Stimulated activated CD8-positive, alpha-beta memory T cell treated with anti-CD3 and anti-CD28 coated beads, Interleukin-15, amount 100 ng/mL, for 24 hours (primary cell): Measurements from ENCODE around the gene STARD4.

ENCODE experiments used
- DNase-seq: peaks from one replicate; pipeline ENCODE4 v3.0.0-alpha.2; 2020; ENCODE audit warnings: low read depth

The STARD4 gene

DNA sequence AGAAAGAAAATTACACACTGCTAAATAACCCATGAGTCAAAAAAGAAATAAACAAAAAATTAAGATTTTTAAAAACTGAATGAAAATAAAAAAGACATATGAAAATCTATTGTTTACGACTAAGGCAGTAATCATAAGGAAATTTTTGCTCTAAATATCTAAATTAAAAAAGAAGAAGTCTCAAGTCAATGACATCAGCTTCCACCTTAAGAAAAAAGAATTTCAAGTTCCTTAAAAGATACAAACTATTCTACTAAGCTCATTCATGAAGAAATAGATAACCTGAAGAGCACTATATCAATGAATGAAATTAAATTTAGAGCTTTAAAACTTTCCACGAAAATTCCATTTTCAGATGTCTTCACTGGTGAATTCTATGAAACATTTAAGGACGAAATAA, 15.7 kb upstream of the STARD4 start:
- no peak for DNase-seq

DNA sequence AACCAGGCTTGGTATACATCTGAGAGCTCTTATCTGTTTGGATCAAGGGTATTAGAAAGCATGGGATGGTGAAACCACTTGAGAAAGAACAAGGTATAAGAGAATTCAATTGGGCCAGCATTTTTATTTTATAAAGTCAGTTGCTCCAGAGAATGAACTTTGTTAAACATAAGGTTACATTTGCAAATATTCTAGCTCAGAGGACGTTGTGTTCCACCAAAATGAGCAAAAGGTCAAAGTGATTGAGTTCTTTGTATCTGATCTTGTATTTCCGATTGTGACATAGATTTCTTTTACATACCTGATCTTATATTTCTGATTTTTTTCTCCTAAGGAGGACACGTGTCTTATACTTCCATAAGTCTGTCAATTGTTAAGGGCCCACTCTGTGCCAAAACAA, 8.6 kb upstream of the STARD4 start:
- DNase-seq, result no peak

DNA sequence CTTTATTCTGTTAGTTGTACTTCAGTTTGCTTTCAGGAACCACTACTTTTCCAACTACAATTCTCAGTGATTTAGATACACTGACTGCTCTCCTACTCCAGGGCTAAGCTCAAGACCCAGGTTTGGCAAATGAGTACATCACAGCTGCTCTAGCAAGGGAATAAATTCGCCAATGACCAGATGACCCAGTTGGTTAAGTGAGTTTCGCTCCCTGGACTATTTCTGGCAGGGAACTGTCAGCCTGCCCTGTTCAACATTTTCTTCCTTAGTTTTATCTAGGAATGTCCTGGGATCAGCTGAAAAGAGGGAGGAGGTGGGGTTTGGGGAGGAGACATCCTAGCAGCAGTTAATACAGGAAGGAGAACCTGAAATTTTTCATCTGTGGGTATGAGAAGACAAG, 6.4 kb upstream of the STARD4 start:
- DNase-seq, result no peak

DNA sequence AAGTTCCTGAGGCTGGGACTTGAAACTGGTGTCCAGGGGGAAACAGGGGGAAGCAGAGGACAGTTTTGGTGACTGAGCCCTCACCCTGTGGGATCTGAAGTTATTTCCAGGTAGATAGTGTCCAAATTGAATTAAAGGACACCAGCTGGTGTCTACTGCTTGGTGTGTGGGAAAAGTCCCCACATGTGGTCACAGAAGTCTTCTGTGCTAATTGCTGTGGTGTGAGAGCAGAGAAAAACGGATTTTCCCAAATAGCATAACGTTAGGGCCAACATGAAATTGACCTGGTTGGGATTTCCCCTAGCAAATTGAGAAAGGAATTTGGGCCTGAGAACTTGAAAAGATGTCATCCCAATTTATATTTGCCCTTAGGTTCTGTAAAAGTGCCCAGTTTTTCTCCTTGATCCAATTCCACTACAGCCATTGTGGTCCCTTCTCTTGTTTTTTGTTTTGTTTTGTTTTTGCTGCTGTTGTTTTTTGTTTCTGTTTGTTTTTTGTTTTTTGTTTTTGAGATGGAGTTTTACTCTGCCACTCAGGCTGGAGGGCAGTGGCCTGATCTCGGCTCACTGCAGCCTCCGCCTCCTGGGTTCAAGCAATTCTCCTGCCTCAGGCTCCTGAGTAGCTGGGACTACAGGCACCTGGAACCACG, 5.6 kb upstream of the STARD4 start:
- no peak for DNase-seq

DNA sequence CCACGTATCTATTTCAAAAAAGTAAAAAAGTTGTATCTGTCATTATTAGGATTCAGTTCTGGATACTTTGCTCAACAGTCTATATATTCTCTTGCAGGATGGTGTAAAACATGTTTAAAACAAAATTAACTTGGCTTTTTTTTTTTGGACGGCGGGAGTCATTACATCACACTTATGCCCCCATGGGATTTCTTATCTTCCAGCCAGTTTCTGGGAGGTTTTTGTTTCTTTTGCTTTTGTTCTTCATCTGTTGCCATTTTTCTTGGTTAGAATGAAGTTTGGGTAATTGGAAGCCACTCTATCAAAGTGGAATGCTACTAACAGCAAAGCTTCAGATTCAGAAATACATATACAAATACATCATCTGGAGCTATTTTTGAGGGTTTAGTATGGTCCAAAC, 1.8 kb upstream of the STARD4 start:
- no peak for DNase-seq

DNA sequence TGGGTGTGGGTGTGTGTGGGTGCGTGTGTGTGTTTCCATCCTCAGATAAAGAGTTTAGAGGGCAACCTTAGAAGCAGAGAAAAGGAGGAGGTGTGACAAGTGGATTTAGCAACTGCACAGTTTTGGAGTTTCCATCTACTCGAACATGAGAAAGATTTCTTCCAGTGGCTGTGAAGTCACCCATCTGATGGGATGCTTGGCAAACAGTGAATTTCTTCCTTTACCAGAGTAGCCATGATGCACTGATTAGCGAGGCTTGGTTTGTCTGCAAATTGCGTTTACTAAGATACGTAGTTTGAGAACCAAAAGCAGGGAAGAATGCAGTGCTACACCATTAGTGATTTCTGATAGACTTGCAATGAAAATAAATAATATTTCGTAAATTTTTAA, 791 bp upstream of the STARD4 start:
- no peak for DNase-seq

DNA sequence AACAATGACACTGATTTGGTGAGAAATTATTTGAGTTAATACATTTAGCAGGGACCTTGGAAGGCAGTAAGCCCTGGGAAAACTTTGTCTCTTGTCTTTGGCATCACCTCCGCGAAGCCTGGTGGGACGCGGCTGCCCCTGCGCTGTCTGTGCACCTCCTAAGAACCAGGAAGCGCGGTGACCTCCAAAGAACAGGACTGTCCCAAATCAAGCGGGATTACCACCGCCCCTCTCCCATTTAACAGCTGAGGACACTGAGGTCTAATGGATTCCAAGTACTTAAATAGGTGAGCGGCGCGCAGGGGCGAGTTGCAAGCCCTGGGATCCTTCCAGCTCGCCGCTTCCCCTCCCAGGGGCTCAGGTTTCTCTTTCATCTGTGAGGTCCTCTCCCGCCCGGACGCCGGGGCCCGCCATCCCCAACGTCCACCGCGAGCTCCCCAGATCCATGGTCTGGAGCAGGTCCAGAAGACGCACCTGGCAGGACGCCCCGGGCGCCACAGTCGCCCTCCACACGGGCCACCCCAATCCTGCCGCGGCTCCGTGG, 432 bp downstream of the STARD4 start:
- no peak for DNase-seq

DNA sequence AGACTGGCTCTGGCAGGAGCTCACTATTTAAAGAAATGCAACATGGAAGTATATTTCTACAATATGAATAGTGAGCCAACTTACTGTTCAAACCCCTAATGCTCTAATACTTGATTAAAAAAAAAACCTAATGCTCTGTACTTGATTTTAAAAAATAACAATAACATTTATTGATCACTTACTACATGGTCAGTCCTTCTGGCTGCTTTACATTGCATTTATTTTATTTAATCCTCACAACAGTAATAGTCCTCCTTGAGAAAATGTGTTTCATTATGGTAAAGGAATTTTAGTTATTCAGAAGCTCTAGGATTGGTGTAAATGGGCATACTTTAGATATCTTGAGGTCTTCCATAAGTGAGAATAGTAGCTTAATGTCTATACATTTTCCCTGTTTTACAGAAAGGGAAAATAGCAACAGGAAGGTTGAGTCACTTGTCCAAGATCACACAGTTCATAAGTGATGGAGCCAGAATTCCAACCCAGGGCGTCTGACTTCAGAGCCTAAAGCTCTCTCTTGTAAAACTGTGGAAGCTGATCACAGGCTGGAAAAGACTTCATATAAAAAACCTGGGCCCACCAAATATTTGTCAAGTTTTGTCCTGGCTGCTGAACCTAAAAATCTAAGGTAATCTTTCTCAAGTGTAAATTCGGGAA, 1.0 kb downstream of the STARD4 start:
- DNase-seq, result no peak

DNA sequence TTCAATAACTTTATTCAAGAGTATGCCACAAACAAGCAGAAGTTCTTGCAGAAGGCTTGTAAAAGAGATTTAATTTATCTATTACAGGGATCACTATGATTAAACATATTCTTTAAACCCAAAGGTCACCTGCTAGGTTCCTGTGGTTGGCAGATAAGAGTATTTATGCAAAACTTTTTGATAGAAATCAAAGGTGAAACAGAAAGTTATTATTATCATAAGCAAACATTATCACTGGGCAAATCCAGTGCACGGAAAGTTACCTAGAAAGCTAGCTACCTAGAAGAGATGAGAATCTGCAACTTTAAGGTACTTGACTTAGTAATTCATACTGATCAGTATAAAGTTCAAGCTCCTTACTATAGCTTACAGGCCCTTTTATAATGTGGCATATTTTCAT, 3.2 kb downstream of the STARD4 start:
- DNase-seq, result no peak

DNA sequence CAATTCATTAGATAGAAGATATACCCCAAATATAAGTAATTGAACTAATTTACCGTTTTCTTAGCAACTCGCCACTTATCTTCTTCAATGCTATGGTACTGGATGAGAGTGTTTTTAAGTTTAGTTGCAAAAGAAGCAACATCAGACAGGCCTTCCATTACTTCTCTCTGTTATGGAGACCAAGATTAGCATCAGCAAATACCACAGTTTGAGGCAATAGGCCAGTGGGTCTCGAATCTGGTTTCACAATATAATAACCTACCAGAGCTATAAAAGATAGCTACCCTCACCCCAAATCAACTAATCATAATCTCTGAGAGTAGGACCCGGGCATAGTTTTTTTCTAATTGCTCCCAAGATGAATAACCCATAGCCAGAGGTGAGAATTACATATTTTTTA, 5.1 kb downstream of the STARD4 start:
- no peak for DNase-seq

DNA sequence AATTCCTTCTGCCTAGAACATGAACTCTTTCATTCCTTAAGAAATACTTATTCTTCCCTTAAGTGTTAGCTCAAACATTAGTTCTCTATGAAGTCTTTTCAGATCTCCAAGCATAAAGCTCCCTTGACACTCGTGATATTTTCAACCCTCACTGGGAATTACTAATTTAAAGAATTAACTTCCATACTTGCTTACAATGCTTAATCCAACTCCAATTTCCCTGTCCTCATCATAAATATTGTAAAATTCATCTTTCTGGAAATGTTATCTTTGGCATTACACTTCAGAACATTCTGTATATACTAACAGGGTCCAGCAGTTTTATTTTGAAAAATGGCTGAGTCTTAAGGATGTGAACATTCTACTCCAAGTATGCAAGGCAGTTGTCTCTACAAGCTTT, 7.2 kb downstream of the STARD4 start:
- no peak for DNase-seq

DNA sequence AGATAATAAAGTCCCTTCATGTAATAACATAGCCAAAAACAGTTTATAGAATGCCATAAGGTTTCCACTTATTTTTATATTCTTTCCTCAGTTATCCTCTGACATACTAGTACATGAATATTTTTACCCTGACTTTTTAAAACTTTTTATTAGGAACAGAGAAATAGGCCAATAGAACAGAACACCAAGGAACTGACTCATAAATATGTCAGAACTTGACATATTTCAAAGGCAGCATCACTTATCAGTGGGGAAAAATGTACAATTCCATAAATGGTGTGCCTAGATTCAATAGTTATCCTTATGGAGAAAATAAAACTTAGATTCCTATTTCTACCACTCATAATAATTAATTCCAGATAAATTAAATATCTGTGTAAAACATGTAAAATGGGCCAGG, 9.4 kb downstream of the STARD4 start:
- DNase-seq, result no peak

DNA sequence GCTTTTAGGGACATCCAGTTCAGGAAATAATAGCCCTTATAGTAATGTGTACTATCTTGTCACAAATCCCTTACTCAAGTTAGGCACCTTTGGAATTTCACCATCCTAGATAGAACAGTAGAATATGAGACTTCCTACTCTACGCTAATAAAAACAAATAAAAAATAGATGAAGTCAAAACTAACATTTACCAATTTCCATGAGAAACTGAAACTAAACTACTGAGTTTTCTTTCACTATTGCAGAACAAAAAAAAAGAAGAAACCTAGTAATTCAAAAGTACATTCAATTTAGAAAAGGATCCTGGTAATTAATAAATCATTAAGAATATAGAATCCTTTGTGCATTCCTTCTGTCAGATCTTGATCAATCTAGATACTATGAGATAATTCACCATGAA, 14.0 kb downstream of the STARD4 start:
- no peak for DNase-seq

DNA sequence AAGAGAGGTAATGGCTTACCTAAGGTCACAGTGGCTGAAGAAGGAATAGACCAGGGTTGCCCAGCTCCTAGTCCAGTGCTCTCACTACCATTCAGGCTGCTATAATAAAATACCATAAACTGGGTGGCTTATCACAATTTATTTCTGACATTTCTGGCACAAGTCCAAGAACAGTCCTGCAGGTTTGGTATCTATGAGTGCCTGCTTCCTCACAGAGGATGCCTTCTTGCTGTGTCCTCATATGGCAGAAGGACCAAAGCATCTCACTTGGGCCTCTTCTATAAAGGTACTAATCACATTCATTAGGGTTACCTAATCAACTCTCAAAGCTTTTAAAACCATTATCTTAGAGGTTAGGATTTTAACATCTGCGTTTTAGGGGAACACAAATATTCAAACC, 17.2 kb downstream of the STARD4 start:
- DNase-seq, result no peak

DNA sequence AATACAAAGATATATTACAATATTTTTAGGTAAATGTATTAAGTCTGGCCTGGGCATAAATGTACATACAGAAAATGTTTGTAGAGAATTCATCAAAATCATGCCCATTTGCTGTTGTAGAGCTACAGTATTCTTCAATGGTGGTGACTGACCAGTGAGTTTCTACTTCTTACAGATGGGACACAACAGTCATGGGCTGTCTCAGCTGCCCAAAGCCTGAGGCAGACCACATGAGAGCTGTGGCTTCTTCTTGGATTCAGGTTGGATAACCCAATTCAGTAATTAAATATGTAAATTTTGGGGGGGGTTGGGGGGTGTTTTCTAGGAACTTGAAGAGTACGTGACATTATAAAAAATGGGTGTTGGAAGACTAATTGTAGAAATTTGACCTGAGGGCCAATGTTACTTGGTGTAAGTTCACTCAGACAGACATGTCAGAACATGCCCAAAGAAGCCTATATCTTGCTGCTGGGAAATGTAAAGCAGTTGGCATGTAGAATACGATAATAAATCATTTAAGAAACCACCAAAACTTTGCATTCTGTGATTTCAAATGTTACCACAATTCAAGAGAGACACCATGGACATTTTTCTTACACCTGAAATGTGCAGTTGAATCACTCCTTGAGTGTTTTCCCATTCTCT, 17.9 kb downstream of the STARD4 start:
- DNase-seq, result no peak

DNA sequence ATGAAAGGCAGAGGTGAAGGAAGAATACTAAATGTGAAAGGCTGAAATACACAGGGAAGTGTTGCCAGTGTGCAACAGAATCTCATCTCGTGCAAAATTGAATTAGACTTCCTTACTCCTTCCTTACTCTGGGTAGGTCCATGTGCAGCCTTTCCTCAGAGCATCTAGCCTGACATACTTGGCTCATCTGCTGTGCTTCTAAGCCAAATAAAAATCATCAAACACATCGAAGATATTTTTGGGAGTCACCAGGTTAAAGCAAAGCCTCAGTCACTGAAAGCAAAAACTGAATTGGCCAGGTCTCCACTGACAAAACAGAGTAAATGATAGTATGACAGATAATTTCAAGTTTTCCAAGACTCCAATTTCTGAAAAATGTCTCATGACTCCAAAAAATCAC, 19.3 kb downstream of the STARD4 start:
- no peak for DNase-seq

DNA sequence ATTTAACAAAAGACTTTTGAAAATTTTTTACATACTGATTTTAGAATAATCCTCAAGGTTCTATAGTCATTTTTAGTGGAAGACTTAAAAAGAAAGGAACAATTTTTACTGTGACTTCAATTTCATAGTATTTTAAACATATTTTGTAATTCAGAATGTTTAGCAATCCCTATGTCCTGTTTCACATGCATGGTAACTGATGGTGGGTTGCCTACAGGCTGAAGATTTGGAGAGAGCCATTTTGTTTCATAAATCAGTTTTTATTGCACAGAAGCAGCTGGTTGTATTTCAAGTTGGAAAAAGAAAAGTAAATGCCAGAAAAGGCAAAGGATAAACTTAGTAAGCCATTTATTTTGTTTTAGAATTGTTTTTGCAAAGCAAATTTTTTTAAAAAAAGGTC, 24.0 kb downstream of the STARD4 start:
- no peak for DNase-seq

DNA sequence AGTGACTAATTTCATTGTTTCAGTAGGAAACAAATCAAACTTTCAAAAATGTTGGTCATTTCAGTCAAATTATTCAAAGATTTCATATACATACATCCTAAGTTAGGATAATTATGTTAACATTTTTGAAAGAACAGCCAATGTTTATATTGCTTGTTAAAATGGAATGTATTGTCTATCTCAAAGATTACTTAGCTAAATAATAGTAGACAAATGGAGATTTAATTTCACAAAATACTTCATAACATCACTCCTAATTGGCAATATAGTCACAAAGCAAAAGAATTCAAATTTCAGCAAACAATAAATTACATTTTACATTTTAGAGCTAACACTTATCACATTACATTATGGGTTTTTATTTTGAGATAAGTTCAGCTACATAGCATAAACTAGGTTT, 25.4 kb downstream of the STARD4 start:
- no peak for DNase-seq

DNA sequence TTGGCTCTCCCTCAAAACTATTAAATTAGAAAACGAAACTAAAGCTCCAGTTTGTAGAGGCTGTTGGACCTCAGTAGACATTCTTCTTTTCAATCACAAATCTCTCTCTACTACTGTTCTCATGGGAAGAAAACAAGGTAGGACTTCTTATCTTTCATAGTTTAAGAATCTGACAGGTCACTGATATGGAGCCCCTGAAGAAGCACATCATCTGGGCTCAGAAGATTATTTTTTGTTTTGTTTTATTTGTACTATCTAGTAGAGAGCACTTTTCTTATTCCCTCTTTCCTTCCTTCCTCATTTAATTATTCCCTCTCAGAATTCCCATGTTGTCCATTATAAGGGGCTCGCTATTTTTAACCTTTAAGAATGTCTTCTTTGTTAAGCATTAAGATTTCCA, 26.3 kb downstream of the STARD4 start:
- DNase-seq, result no peak

DNA sequence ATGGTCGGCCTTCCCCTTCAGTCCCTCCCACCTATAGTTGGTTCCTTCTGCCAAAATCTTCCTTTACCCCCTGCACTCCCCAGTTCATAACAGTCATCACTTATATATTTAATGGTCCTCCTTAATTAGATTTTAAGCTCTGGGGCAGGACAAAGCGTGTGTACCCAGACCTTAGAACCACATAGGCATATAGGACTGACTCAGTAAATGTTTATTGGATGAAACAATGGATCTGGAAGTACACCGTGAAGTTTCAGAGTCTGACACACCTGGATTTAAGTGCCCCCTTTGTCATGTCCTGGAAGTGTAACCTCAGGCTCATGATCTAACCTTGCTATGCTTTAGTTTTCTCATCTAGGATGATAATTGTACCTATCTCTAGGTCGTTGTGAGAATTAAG, 32.0 kb downstream of the STARD4 start:
- DNase-seq, result no peak

DNA sequence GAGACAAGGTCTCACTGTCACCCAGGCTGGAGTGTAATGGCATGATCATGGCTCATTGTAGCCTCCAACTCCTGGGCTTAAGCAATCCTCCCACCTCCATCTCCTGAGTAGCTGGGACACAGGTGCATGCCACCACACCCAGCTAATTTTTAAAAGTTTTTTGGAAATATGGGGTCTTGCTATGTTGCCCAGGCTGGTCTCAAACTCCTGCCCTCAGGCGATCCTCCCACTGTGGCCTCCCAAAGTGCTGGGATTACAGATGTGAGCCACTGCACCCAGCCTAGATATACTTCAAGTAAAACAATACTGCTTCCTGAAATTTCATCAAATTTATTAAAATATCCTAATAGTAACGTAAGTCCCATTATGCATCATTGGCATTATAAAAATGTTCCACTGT, 33.4 kb downstream of the STARD4 start:
- DNase-seq, result no peak

DNA sequence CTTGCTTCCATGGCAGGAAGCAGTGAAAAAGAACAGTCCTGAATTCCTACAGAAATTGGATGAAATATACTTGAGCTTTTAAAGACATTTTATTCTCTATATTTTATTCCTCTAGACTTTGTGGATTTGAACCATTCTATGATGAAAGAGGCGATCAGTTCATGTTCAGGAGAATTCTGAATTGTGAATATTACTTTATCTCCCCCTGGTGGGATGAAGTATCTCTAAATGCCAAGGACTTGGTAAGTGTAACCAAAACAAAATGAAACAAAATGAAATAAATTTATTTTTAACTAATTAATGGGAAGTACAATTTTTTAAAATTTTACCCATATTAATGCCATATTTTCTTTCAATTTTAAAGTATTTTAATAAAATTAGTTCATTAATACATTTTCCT, 34.1 kb downstream of the STARD4 start:
- no peak for DNase-seq

DNA sequence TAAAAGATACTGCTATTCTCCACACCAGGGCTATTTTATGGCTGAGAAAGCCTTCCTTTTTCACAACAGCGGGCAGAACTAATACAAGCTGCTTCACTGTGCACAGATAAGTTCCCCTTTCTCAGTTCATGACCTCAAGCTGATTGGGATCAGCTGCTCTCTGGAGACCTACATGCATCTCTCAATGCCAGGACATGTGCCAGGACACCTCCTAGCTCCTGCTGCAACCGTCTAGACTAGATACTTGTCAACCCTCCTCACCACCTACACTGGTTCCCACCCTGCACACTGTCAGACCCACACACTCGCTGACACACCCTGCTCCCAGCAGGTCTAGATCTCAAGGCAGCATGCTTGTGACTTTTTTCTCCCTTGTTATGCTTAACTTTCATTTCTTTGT, 39.8 kb downstream of the STARD4 start:
- DNase-seq, result no peak

DNA sequence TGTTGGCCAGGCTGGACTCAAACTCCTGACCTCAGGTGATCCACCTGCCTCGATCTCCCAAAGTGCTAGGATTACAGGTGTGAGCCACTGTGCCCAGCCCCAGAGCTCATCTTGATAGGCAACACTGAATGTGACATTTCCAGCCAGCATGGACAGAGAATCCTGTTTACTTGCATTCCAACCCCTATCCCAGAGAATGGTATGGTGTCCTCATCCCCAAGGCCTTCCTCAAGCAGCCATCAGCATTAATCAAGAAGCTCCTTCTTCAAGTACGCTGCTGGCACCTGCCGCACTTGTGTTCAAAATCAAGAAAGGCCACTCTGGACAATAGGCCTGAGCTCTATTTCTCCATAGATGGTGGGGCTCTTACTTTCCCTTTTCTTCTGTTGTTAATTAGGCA, 40.2 kb downstream of the STARD4 start:
- DNase-seq, result no peak
